K562 (cell line): ENCODE measurements around the gene PPIL6. TPM values are rescaled to one million over a fixed set of nuclear protein-coding genes. Genes with fewer than 3 reads are reported as not detected.

Source experiments
- ADNP ChIP-seq: fragments of 200-800 bp; sonication (Bioruptor generic); IDR thresholded peaks from 2 replicates; pipeline ENCODE4 v1.6.1; 2016; ENCODE audit warnings: missing genetic modification characterization, missing compliant biosample characterization
- ARID1B ChIP-seq: fragments of 450-650 bp; IDR thresholded peaks from 2 replicates; pipeline ENCODE4 v1.6.1; 2016; ENCODE audit warnings: antibody characterized with exemption, mild to moderate bottlenecking, inconsistent platforms
- CBFB ChIP-seq: sonication (generic); formaldehyde crosslinking; IDR thresholded peaks from 2 replicates; pipeline ENCODE4 v1.4.0; 2020; ENCODE audit warnings: mild to moderate bottlenecking, missing genetic modification reagents
- CEBPB ChIP-seq: fragments of 450-650 bp; IDR thresholded peaks from 2 replicates; pipeline ENCODE4 v1.6.1; 2016; ENCODE audit warnings: missing genetic modification characterization, missing compliant biosample characterization
- GABPA ChIP-seq: fragments of 200-800 bp; sonication (Bioruptor generic); conservative IDR thresholded peaks from 2 replicates; pipeline ENCODE4 v1.6.1; 2016; ENCODE audit warnings: low read depth, missing genetic modification characterization, missing compliant biosample characterization
- HDAC2 ChIP-seq: fragments of 450-650 bp; IDR thresholded peaks from 2 replicates; pipeline ENCODE4 v1.6.1; 2016; ENCODE audit warnings: mild to moderate bottlenecking
- L3MBTL2 ChIP-seq: fragments of 450-650 bp; IDR thresholded peaks from 2 replicates; pipeline ENCODE4 v1.6.1; 2016; ENCODE audit warnings: mild to moderate bottlenecking, moderate library complexity
- POLR3G ChIP-seq: IDR thresholded peaks from 2 replicates; pipeline ENCODE4 v1.6.1; 2011; ENCODE audit not compliant: insufficient read length, insufficient replicate concordance; ENCODE audit errors: extremely low read depth
- RCOR1 ChIP-seq, 2 experiments: IDR thresholded peaks; 2 replicates each; pipeline ENCODE4 v1.6.1; 2012; ENCODE audit warnings: low read depth in 2 of 2, low read length in 2 of 2, borderline replicate concordance in 1 of 2, improper control_type of control experiment in 1 of 2
- SMAD1 ChIP-seq: fragments of 150-350 bp; IDR thresholded peaks from 2 replicates; pipeline ENCODE4 v1.6.1; 2014; ENCODE audit warnings: low read length, low read depth; ENCODE audit not compliant: partially characterized antibody
- SMARCA4 ChIP-seq: fragments of 450-650 bp; IDR thresholded peaks from 2 replicates; pipeline ENCODE4 v1.6.1; 2016
- SMARCC2 ChIP-seq: fragments of 450-650 bp; IDR thresholded peaks from 2 replicates; pipeline ENCODE4 v1.6.1; 2017; ENCODE audit warnings: antibody characterized with exemption, moderate library complexity, mild to moderate bottlenecking, low read depth
- SMARCE1 ChIP-seq: fragments of 450-650 bp; IDR thresholded peaks from 2 replicates; pipeline ENCODE4 v1.7.1; 2016; ENCODE audit warnings: mild to moderate bottlenecking
- TAL1 ChIP-seq: fragments of 450-650 bp; IDR thresholded peaks from 2 replicates; pipeline ENCODE4 v1.6.1; 2016; ENCODE audit warnings: mild to moderate bottlenecking
- TOE1 ChIP-seq, 2 experiments: fragments of 450-650 bp in 1 of 2; sonication (generic) in 1 of 2; formaldehyde crosslinking in 1 of 2; IDR thresholded peaks; 2 replicates each; pipeline versions ENCODE4 v1.7.1 to v1.8.0; 2016 to 2022; ENCODE audit warnings: borderline replicate concordance in 2 of 2, mild to moderate bottlenecking in 2 of 2, antibody characterized with exemption in 1 of 2, inconsistent platforms in 1 of 2, low read depth in 1 of 2, missing genetic modification reagents in 1 of 2, moderate library complexity in 1 of 2
- ZC3H11A ChIP-seq: IDR thresholded peaks from 2 replicates; pipeline ENCODE4 v1.6.1; 2012; ENCODE audit warnings: low read depth, low read length, improper control_type of control experiment
- polyA plus RNA-seq, 8 experiments: library from polyadenylated mRNA; depleted of rRNA in 4 of 8; stranded (reverse) in 5 of 8; unstranded in 3 of 8; fragments of >200 nt; fragmentation: Nextera tagmentation in 2 of 8; fragmentation: Illumina TruSeq in 1 of 8; extraction: Ambion mirVana in 2 of 8; extraction: Trizol in 1 of 8; gene quantifications; 2 replicates each; pipeline versions ENCODE4 v1.2.1 to v1.2.3, GENCODE V29; 2011 to 2014; ENCODE audit warnings: inconsistent platforms in 1 of 8, missing spikeins in 1 of 8
- total RNA-seq, 7 experiments: library from RNA; depleted of rRNA in 6 of 7; stranded (reverse); fragments of >200 nt in 6 of 7; fragmentation: Illumina TruSeq in 2 of 7; extraction: Trizol in 2 of 7; gene quantifications; 2 replicates each; pipeline versions ENCODE4 v1.2.1 to v1.2.3, GENCODE V29; 2011 to 2021; ENCODE audit warnings: low replicate concordance in 1 of 7
- TF ChIP-seq, protein P1 (sequence below), 2 experiments: fragments of 450-650 bp; formaldehyde crosslinking in 1 of 2; IDR thresholded peaks; 2 replicates each; pipeline versions ENCODE4 v1.4.0 to v1.6.1; 2014 to 2020; ENCODE audit warnings: mild to moderate bottlenecking in 2 of 2, borderline replicate concordance in 1 of 2, low read depth in 1 of 2
- TF ChIP-seq, protein P2 (sequence below): sonication (generic); IDR thresholded peaks from 2 replicates; pipeline ENCODE4 v1.6.1; 2016
- TF ChIP-seq, protein P3 (sequence below): fragments of 450-650 bp; conservative IDR thresholded peaks from 2 replicates; pipeline ENCODE4 v1.6.1; 2016; ENCODE audit warnings: missing genetic modification characterization, low read depth, mild to moderate bottlenecking, missing compliant biosample characterization, moderate library complexity

PPIL6 gene
- total and polyA plus RNA-seq, 9 of the 15 experiments (the other 6 are each of a cell fraction or from before 2014, with no cell fraction given), result 0.03 to 0.98 (median 0.41) TPM; not detected in 1

DNA sequence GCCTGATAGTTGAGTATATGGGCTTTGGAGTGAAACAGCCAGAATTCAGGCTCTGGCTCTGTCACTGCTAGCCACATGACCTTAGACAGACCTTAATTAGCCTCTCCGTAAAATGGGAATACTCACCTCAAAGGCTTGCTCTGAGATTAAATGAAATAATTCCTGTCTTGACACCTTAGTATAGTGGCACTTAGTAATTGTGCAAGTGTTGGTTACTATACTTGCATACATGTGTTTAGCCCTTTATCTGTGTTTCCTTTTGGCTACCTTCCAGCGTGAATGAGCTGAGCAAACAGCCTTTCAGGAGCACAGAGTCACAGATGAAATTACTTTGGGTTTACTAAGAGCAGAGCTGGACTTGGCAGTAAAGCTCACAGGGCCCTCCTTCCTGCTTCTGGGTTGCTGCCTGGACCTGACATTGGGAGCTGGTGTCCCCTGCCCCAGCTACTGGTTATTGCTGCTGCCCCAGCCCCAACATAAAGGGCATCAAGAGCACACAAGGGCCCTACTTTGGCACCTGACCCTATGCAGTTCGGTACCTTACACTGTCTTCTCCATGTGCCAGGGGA lies 90.9 kb downstream of the PPIL6 start (continued):
- TF ChIP-seq, protein P1, sequence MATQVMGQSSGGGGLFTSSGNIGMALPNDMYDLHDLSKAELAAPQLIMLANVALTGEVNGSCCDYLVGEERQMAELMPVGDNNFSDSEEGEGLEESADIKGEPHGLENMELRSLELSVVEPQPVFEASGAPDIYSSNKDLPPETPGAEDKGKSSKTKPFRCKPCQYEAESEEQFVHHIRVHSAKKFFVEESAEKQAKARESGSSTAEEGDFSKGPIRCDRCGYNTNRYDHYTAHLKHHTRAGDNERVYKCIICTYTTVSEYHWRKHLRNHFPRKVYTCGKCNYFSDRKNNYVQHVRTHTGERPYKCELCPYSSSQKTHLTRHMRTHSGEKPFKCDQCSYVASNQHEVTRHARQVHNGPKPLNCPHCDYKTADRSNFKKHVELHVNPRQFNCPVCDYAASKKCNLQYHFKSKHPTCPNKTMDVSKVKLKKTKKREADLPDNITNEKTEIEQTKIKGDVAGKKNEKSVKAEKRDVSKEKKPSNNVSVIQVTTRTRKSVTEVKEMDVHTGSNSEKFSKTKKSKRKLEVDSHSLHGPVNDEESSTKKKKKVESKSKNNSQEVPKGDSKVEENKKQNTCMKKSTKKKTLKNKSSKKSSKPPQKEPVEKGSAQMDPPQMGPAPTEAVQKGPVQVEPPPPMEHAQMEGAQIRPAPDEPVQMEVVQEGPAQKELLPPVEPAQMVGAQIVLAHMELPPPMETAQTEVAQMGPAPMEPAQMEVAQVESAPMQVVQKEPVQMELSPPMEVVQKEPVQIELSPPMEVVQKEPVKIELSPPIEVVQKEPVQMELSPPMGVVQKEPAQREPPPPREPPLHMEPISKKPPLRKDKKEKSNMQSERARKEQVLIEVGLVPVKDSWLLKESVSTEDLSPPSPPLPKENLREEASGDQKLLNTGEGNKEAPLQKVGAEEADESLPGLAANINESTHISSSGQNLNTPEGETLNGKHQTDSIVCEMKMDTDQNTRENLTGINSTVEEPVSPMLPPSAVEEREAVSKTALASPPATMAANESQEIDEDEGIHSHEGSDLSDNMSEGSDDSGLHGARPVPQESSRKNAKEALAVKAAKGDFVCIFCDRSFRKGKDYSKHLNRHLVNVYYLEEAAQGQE (IDR thresholded peaks at IDR 0.05; ENCODE audit: borderline replicate concordance), result peak; percentile 67
- TF ChIP-seq, protein P1 (CRISPR knock-in tag; IDR thresholded peaks at IDR 0.05; ENCODE audit: low read depth), result no peak
- peak; percentile 40 for TF ChIP-seq SMAD1
- peak; percentile 37; the same call in 1 of the 2 replicates for TF ChIP-seq SMARCC2
- no peak for TF ChIP-seq GABPA
- no peak for TF ChIP-seq ZC3H11A
- TF ChIP-seq, protein P2, sequence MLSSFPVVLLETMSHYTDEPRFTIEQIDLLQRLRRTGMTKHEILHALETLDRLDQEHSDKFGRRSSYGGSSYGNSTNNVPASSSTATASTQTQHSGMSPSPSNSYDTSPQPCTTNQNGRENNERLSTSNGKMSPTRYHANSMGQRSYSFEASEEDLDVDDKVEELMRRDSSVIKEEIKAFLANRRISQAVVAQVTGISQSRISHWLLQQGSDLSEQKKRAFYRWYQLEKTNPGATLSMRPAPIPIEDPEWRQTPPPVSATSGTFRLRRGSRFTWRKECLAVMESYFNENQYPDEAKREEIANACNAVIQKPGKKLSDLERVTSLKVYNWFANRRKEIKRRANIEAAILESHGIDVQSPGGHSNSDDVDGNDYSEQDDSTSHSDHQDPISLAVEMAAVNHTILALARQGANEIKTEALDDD, result peak; percentile 87
- peak; percentile 59; the same call in 1 of the 2 replicates for TF ChIP-seq SMARCE1
- peak; percentile 24; the same call in 1 of the 2 replicates for TF ChIP-seq TAL1
- TF ChIP-seq CEBPB (tag), result peak; percentile 94
- TF ChIP-seq, protein P3, sequence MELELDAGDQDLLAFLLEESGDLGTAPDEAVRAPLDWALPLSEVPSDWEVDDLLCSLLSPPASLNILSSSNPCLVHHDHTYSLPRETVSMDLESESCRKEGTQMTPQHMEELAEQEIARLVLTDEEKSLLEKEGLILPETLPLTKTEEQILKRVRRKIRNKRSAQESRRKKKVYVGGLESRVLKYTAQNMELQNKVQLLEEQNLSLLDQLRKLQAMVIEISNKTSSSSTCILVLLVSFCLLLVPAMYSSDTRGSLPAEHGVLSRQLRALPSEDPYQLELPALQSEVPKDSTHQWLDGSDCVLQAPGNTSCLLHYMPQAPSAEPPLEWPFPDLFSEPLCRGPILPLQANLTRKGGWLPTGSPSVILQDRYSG, result peak; percentile 72
- no peak for TF ChIP-seq POLR3G
- peak; percentile 76 for TF ChIP-seq L3MBTL2
- TF ChIP-seq TOE1 (IDR thresholded peaks at IDR 0.05; ENCODE audit: borderline replicate concordance), result no peak
- no peak for TF ChIP-seq TOE1 (CRISPR knock-in tag; IDR thresholded peaks at IDR 0.05; ENCODE audit: borderline replicate concordance, low read depth)
- peak; percentile 83 for TF ChIP-seq SMARCA4
- TF ChIP-seq ADNP (tag), result peak; percentile 76
- TF ChIP-seq RCOR1 (IDR thresholded peaks at IDR 0.05; ENCODE audit: borderline replicate concordance in 1 of 2, low read depth in 2 of 2, low read length in 2 of 2), result peak in 1 of 2 experiments; percentile 56; a peak in 1 of 4 replicates
- peak; percentile 83 for TF ChIP-seq HDAC2
- no peak for TF ChIP-seq CBFB (CRISPR knock-in tag)
- peak; percentile 76 for TF ChIP-seq ARID1B
- TF ChIP-seq, all 486 proteins: peak for 74
